ENCODE results near the gene CC2D1A.
A peak's percentile ranks its signal among the peaks of the same experiment; 100 is the strongest.

Gene CC2D1A

GRCh38 chr19:13905634-13906520, at the start of gene CC2D1A, which contains the start of gene BRME1:
Gene CC2D1A, plus strand, starts transcription at chr19:13906201. Its CDS starts 241 bp downstream, at chr19:13906442.
Gene BRME1, minus strand, starts transcription at chr19:13906117. Its CDS starts 1,225 bp downstream, at chr19:13904892.
- DNase-seq: peak; percentile 57

- no peak for DNase-seq
These were observed 49.5 kb upstream of the CC2D1A start for GRCh38 chr19:13856497-13856896.

- no peak for DNase-seq
These were observed 46.6 kb upstream of the CC2D1A start for GRCh38 chr19:13859361-13859880.

DNA sequence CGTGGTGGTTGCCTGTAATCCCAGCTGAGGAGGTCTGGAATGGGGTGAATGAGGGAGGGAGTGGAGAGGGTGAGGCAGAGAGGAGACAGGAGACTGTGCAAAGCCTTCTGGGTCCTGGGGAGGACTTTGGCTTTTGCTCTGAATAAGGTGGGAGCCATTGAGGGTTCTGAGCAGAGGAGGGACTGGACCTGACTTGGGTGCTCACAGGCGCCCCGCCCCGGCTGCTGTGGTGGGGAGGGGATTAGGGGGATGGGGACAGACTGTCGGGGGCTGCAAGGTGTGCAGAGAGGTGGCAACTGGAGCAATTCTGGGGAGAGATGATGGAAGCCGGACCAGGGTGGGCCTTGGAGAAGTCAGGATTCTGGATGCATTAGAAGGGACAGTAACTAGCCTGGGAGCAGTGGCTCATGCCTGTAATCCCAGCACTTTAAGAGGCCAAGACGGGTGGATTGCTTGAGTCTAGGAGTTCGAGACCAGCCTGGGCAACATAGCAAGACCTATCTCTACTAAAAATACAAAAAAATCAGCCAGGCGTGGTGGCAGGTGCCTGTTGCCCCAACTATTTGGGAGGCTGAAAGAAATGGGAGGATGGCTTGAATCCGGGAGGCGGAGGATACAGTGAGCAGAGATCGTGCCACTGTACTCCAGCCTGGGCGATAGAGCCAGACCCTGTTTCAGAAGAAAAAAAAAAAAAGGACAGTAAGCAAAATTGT, 45.2 kb upstream of the CC2D1A start:
- no peak for DNase-seq

- no peak for DNase-seq
These were observed 44.6 kb upstream of the CC2D1A start for GRCh38 chr19:13861392-13861713.

DNA sequence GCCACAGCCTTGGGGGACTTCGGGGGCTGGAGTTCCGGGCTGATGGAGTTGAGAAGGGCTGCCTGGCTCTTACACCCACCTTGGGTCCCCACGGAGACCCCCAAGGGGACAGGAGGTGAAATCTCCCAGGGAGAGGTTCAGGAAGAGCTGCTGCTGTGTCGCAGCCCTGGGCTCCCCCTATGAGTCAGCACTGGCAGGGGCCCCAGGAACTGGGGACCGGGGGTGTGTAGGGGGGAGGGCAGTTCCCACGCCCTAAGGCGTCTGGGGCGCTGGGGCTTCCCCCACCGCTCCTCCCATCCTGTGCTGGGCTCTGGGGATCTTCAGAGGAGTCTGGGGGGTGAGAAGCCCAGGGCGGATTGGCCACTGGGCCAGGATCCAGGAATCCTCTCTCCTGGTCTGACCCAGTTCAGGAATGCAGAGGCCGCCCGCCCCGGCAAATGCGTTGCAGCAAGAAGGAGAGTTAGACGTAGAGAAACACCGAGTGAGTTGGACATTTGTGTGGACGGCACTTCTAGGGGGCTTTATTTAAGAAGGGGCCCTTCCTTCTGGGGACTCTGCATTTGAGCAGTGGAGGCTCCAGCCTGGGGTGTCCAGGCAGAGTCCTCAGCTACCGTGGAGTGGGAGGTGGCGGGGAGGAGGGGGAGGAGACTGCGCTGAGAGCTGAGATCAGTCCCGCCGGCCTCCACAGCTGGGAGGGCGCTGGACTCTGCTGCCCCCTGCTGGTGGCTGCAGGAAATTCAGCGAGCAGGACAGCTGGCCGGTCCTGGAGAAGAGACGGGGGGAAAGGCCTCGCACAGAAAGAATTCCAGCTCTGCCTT, 44.1 kb upstream of the CC2D1A start:
- DNase-seq: peak; percentile 70

DNA sequence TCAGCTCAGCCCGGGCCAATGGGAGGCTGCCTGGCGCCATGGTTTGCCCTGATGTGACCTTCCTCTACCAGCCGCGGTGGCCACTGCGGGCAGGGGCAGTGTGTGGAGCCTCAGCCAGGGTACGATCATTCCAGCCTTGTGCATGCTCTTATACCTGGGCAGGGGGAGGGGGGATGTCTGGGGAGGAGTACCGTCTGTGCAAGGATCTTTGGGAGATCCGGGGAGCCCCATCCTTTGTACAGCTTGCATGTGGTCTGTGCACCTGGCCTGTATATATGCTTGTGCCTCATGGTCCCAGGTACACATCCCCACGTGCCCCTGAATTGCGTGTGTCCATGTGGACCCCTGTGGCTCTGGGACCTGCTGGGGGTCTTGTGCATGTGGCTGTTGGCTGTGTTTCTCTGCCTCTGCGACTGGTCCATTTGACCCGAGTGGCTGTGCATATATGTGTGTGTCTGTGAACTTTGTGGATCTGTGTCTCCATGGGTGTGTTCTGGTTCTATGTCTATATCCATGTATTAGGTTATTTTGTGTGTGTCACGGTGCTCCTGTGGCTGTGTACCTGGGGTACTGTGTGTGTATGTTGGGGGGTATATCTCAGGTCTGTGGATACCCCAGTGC, 41.8 kb upstream of the CC2D1A start:
- DNase-seq: no peak

DNA sequence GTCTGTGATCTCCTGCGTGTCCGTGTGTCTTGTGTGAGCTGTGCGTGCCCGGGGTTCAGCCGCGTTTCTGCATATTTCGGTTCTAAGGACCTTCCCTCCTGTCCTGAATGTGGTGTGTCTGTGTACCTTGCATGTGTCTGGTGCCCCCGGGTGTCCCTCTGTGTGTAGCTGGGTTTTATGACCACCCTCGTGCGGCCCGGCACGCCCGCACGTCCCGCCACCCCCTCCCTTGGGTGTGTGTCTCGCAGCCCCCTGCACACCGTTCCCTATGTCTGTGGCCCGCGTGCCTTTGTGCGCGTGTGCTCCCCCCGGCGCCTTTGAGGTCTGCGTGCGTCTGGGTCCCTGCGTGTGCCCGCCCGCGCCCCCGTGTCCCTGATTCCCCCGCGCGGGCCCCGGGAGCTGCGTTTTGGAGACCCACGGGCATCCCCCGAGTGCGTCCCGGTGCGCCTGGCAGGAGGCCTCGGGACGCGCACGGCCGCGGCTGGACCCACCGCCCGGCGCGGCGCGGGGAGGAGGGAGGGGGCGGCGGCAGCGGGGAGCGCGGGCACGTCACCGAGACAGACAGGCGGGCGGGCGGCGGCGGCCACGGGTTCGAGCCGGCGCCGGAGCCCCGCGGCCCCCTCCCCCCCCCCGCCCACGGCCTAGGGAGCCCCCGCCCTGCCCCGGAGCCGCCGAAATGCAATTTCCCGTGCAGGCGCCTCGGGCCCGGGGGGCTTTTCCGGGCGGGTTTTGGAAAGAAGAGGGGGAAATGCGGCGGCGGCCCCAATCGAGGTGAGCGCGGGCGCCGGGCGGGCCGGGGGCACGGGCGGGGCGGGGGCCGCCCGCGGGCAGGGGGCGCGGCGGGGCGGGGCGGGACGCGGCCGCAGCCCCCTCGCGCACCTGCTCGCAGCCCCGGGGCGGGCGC, 41.1 kb upstream of the CC2D1A start:
- DNase-seq: no peak

GRCh38 chr19:13865571-13866462, 40.2 kb upstream of the CC2D1A start:
- no peak for DNase-seq

DNA sequence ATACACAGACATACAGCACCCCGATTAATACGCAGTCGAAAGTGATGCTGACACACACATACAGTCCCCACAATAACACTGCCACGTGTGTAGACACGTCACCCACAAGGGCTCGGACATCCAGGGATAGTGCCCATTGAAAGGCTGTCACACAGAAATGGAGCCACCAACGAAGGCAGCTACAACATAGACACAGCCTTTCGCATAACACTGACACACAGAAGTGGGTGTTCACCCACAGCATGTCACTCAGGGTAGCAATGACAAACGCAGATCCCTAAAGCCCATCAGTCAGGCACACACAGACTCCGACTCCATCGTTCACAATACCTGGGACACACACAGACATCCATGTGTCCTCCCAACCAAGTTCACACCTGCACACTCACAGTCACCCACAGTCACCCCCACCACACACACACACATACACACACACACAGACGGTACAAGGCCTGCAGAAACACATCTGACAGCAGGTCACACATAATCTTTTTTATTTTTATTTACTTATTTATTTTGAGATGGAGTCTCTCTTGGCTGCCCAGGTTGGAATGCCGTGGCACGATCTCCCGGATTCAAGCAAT, 39.4 kb upstream of the CC2D1A start:
- DNase-seq: no peak

DNA sequence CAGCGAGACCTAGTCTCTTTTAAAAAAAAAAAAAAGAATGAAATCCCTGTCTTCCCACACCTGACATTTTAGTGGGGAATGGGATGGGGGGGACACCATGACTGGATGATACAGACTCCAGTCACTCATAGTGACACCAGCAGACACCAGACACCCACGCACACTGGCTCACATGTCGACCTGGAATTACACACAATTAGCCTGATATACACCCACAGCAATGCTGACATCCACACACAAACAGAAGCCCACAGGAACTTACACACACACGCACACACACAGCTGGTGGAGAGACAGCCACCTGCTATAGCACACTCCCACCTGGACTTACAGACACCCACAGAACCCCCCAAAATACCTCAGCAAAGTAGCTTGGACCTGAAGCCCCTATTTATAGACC, 37.3 kb upstream of the CC2D1A start:
- DNase-seq: no peak

DNA sequence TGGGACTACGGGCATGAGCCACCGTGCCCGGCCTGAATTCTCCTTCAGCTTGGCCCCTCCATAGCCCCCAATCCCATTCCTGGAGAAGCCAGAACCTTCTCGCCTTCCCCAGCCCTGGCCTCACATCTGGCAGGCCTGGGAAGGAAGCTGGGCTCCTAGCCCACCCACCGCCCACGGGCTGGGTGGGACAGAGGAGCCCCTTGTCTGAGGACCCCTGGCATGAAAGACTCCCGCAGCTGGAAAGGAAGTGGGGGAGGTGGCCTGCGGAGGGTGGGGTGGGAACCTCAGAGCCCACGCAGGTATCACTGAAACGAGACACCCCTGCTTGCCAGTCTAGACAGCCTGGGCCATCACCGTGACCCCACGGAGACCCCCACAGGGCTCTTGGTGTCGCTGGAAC, 36.7 kb upstream of the CC2D1A start:
- no peak for DNase-seq

DNA sequence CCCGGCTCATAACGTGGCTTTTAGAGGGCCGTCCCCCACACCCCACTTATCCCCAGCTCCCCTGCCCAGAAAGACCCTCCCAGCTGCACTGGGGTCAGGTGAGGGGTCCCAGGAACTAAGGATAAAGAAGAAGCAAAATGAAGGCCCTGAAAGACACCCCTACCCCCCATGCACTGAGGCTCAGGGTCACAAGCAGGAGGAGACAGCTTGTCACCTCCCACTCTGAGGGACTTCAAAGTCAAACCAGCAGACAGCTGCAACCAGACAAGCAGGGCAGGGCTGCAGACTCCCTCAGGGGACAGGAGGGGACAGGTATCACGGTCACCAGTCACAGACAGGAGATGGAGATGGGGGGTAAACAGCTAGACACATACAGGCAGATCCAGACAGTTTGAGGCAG, 35.1 kb upstream of the CC2D1A start:
- DNase-seq: no peak

DNA sequence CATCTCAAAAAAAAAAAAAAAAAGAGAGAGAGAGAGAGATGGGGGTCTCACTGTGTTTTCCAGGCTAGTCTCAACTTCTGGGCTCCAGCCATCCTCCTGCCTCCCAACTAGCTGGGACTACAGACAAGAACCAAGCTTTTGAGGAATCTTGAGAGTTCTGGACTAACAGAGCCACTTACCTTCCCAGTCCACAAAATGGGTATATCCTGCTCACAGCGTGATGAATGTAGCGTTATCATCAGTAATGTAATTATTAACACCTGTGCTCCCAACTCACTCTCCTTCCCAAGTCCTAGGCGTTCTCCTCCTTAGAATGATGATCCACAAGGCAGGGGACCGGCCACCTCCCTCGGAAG, 33.7 kb upstream of the CC2D1A start:
- no peak for DNase-seq

DNA sequence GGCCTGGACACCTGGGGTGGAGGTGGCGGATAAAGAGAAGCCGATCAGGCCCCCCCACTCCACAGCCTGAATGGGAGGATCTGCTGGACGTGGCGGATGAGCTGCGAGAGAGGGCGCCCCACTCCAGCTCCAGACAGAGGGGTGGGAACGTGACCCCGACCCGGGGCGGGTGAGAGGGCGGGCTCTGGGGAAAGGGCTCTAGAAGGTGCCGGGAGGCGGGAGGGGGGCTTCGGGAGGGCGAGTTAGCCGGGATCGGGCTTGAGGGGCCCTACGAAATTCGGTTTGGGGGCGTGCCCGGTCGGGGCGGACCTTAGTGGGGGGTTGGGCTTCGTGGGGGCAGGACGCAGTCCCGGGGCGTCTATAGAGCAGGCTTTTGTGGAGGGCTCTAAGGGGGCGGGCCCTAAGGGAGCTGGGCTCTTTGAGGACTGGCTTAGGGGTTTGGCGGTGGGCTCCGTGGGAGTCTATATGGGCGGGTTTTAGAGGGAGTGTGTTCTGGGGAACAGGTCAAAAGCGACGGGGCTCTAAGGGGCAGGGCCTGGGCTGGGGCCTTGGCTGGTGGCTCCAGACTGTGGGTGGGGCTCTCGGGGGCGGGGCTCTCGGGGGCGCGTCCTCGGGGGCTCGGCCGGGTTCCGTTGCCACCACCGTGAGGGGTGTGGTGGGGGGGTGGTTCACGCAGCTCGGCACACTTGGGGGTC, 33.2 kb upstream of the CC2D1A start:
- no peak for DNase-seq

- no peak for DNase-seq
These were observed 32.0 kb upstream of the CC2D1A start for GRCh38 chr19:13873834-13874515.

GRCh38 chr19:13875824-13876223, 30.2 kb upstream of the CC2D1A start:
- no peak for DNase-seq

- no peak for DNase-seq
These were observed 29.2 kb upstream of the CC2D1A start, which contains the start of gene NANOS3 for GRCh38 chr19:13876834-13877233. Gene NANOS3, plus strand, starts transcription at chr19:13877134. Its CDS starts 115 bp downstream, at chr19:13877249.

DNA sequence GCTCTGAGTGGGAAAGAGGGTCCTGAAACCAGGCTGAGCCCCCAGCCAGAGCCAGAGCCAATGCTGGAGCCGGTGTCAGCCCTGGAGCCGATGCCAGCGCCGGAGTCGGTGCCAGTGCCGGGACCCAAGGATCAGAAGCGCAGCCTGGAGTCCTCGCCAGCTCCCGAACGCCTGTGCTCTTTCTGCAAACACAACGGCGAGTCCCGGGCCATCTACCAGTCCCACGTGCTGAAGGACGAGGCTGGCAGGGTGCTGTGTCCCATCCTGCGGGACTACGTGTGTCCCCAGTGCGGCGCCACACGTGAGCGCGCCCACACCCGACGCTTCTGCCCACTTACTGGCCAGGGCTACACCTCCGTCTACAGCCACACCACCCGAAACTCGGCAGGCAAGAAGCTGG, 28.7 kb upstream of the CC2D1A start:
- no peak for DNase-seq

Measured in NCI-H2029 treated with DMSO at 0.1 percent for 48 hours (cell line).